OCI-LY7 (cell line): ENCODE data around the gene PAK4. TPM values are rescaled to one million over a fixed set of nuclear protein-coding genes. Genes with fewer than 3 reads are reported as not detected.

ENCODE experiments used
- BruUV-seq: library from RNA; stranded (reverse); fragments of 400-500 nt; replicated peaks from 2 replicates; lab custom pipeline; 2021; lab: Mats Ljungman, UMichigan
- CTCF ChIA-PET: fragments of 300-600 bp; sonication (Branson Sonifier 250); formaldehyde crosslinking; loops from one replicate; lab custom pipeline; 2022; ENCODE audit warnings: antibody characterized with exemption; ENCODE audit not compliant: unreplicated experiment; lab: Charles Lee
- POLR2A ChIA-PET: fragments of 300-600 bp; sonication (Branson Sonifier 250); formaldehyde crosslinking; loops from one replicate; lab custom pipeline; 2022; ENCODE audit warnings: antibody characterized with exemption; lab: Charles Lee
- DNase-seq: peaks from one replicate; pipeline ENCODE4 v3.0.0-alpha.2; 2015; ENCODE audit warnings: low spot score
- H2AFZ ChIP-seq: fragments of 200-600 bp; sonication (generic), shearing (Covaris generic); 2 replicates; pipeline ENCODE4 v1.6.1; 2014; ENCODE audit warnings: mild to moderate bottlenecking, antibody characterized with exemption, low read length, moderate library complexity
- H3K27ac ChIP-seq: fragments of 200-600 bp; sonication (generic); 2 replicates; pipeline ENCODE4 v1.5.1; 2014; ENCODE audit warnings: mixed run types, low read depth, mild to moderate bottlenecking, moderate library complexity, low read length, inconsistent platforms; ENCODE audit not compliant: poor library complexity, severe bottlenecking
- H3K36me3 ChIP-seq: fragments of 200-600 bp; sonication (generic); 2 replicates; pipeline ENCODE4 v1.6.1; 2014; ENCODE audit warnings: mild to moderate bottlenecking, antibody characterized with exemption, low read length, moderate library complexity, mixed read lengths; ENCODE audit not compliant: insufficient read depth
- H3K4me1 ChIP-seq: fragments of 200-600 bp; sonication (generic); 2 replicates; pipeline ENCODE4 v1.5.1; 2014; ENCODE audit warnings: mild to moderate bottlenecking, low read length; ENCODE audit not compliant: insufficient read depth, poor library complexity, severe bottlenecking
- H3K4me2 ChIP-seq: fragments of 200-600 bp; sonication (generic); 2 replicates; pipeline ENCODE4 v1.6.1; 2014; ENCODE audit warnings: mild to moderate bottlenecking, low read length
- H3K4me3 ChIP-seq: fragments of 200-600 bp; sonication (generic); 2 replicates; pipeline ENCODE4 v1.5.1; 2014; ENCODE audit warnings: mild to moderate bottlenecking, low read depth, low read length; ENCODE audit not compliant: poor library complexity, severe bottlenecking
- H3K79me2 ChIP-seq: fragments of 200-600 bp; sonication (generic); 2 replicates; pipeline ENCODE4 v1.6.1; 2016; ENCODE audit warnings: low read depth, mild to moderate bottlenecking, low read length, moderate library complexity, mixed read lengths; ENCODE audit not compliant: insufficient read depth
- H3K9me2 ChIP-seq: fragments of 200-600 bp; sonication (generic); 2 replicates; pipeline ENCODE4 v1.6.1; 2016; ENCODE audit warnings: mild to moderate bottlenecking, low read length, mixed read lengths; ENCODE audit not compliant: insufficient read depth
- H3K9me3 ChIP-seq: fragments of 200-600 bp; sonication (generic); 2 replicates; pipeline ENCODE4 v1.6.1; 2014; ENCODE audit warnings: mild to moderate bottlenecking, mixed run types, low read length, mixed read lengths
- H4K20me1 ChIP-seq: fragments of 200-600 bp; sonication (generic); 2 replicates; pipeline ENCODE4 v1.6.1; 2014; ENCODE audit warnings: mild to moderate bottlenecking, antibody characterized with exemption, low read length, moderate library complexity, mixed read lengths; ENCODE audit not compliant: insufficient read depth
- CTCF ChIP-seq: fragments of 200-600 bp; sonication (generic); conservative IDR thresholded peaks from 2 replicates; pipeline ENCODE4 v1.5.1; 2014; ENCODE audit warnings: mild to moderate bottlenecking, antibody characterized with exemption, low read length, moderate library complexity, mixed read lengths
- EZH2phosphoT487 ChIP-seq: fragments of 200-600 bp; sonication (generic); IDR thresholded peaks from 2 replicates; pipeline ENCODE4 v1.6.1; 2018; ENCODE audit warnings: low read depth, borderline replicate concordance, mild to moderate bottlenecking, mixed run types, antibody characterized with exemption, low read length, moderate library complexity, mixed read lengths
- intact Hi-C: fragments of 100-400 bp; cut with micrococcal nuclease; formaldehyde crosslinking; loops from one replicate; pipeline ENCODE4 v1.10.0; 2022; ENCODE audit not compliant: unreplicated experiment
- total RNA-seq, 2 experiments: library from RNA; depleted of rRNA in 1 of 2; stranded (reverse); fragments of >200 nt in 1 of 2; shearing (Covaris generic) in 1 of 2; gene quantifications; 2 replicates each; pipeline ENCODE4 v1.2.3, GENCODE V29; 2014 to 2022

The PAK4 gene
- total RNA-seq, 2 experiments from 2014 or later, result 7.8 to 26.7 TPM

DNA sequence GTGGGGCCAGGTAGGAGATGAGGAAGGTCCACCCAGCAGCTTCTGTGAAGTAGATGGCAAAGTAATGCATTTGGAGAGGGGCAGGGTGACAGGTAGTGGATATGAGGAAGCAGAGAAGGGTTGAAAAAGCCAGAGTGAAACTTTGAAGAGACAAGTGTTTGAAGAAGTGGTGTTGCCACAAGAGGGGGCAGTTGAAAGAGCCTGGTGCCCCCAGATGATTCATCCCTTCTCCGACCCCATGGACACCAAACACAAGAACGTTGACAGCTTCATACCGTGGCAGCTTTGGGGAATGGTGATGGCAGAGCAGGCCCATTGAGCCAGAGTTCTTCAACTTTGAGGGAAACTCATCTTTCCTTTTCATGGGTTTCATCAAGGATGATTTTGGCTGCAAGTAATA lies 99.3 kb downstream of the PAK4 start:
- H3K36me3 ChIP-seq, result no peaks in the 10 kb centered on the region
- no peak overlapping the region for H3K4me3 ChIP-seq
- H3K79me2 ChIP-seq, result no peaks in the 10 kb centered on the region
- intact Hi-C loops, result no loop called here
- no peak overlapping the region for H3K4me2 ChIP-seq
- no peak overlapping the region for H2AFZ ChIP-seq
- DNase-seq, result peak; percentile 9
- no TSS peak for BruUV-seq
- H3K4me1 ChIP-seq, result no peaks in the 10 kb centered on the region
- no peak overlapping the region for H3K27ac ChIP-seq
- no peaks in the 10 kb centered on the region for H3K9me3 ChIP-seq
- TF ChIP-seq EZH2phosphoT487, result no peak
- TF ChIP-seq CTCF, result peak; percentile 34; the same call in 1 of the 2 replicates
- H3K9me2 ChIP-seq, result no peaks in the 10 kb centered on the region
- POLR2A ChIA-PET, result no interaction called here
- CTCF ChIA-PET, result interaction anchor here (0.6 kb wide), 1 partner anchor 113 kb away, joined by 3 read pairs; no protein-coding TSS in a partner anchor
- no peaks in the 10 kb centered on the region for H4K20me1 ChIP-seq

Other genes starting within 250 kb of the PAK4 start
- 26.3 and 33.3 TPM in 2 replicates for gene RINL, start 247.5 kb upstream of the PAK4 start, total RNA-seq (2014; rRNA removed; shearing (Covaris generic))
- gene RINL, start 247.5 kb upstream of the PAK4 start, total RNA-seq (2022), result 38.4 and 42.1 TPM in 2 replicates
- gene SIRT2, start 226.2 kb upstream of the PAK4 start, total RNA-seq (2014; rRNA removed; shearing (Covaris generic)), result 25.5 and 26.0 TPM in 2 replicates
- gene SIRT2, start 226.2 kb upstream of the PAK4 start, total RNA-seq (2022), result 30.0 and 32.1 TPM in 2 replicates
- gene NFKBIB, start 225.8 kb upstream of the PAK4 start, total RNA-seq (2014; rRNA removed; shearing (Covaris generic)), result 16.0 and 20.4 TPM in 2 replicates
- 22.0 and 25.3 TPM in 2 replicates for gene NFKBIB, start 225.8 kb upstream of the PAK4 start, total RNA-seq (2022)
- gene CCER2, start 213.6 kb upstream of the PAK4 start, total RNA-seq (2014; rRNA removed; shearing (Covaris generic)), result 1.5 and 7.0 TPM in 2 replicates
- 3.3 and 4.3 TPM in 2 replicates for gene CCER2, start 213.6 kb upstream of the PAK4 start, total RNA-seq (2022)
- 29.5 and 37.7 TPM in 2 replicates for gene SARS2, start 195.0 kb upstream of the PAK4 start, total RNA-seq (2014; rRNA removed; shearing (Covaris generic))
- gene SARS2, start 195.0 kb upstream of the PAK4 start, total RNA-seq (2022), result 50.2 and 52.8 TPM in 2 replicates
- 74.6 TPM in 2 replicates for gene MRPS12, start 194.8 kb upstream of the PAK4 start, total RNA-seq (2014; rRNA removed; shearing (Covaris generic))
- gene MRPS12, start 194.8 kb upstream of the PAK4 start, total RNA-seq (2022), result 55.5 and 63.5 TPM in 2 replicates
- not detected in 2 replicates for gene FBXO17, start 150.0 kb upstream of the PAK4 start, total RNA-seq (2014; rRNA removed; shearing (Covaris generic))
- gene FBXO17, start 150.0 kb upstream of the PAK4 start, total RNA-seq (2022), result not detected in 2 replicates
- 1.0 TPM in 1 of 2 replicates, not detected in the other for gene FBXO27, start 93.2 kb upstream of the PAK4 start, total RNA-seq (2014; rRNA removed; shearing (Covaris generic))
- 9.6 and 10.5 TPM in 2 replicates for gene FBXO27, start 93.2 kb upstream of the PAK4 start, total RNA-seq (2022)
- not detected in 2 replicates for gene ACP7, start 41.4 kb upstream of the PAK4 start, total RNA-seq (2014; rRNA removed; shearing (Covaris generic))
- not detected in 2 replicates for gene ACP7, start 41.4 kb upstream of the PAK4 start, total RNA-seq (2022)
- not detected in 2 replicates for gene NCCRP1, start 71.2 kb downstream of the PAK4 start, total RNA-seq (2014; rRNA removed; shearing (Covaris generic))
- gene NCCRP1, start 71.2 kb downstream of the PAK4 start, total RNA-seq (2022), result not detected in 2 replicates
- not detected in 2 replicates for gene SYCN, start 78.5 kb downstream of the PAK4 start, total RNA-seq (2014; rRNA removed; shearing (Covaris generic))
- not detected in 2 replicates for gene SYCN, start 78.5 kb downstream of the PAK4 start, total RNA-seq (2022)
- gene IFNL3, start 119.2 kb downstream of the PAK4 start, total RNA-seq (2014; rRNA removed; shearing (Covaris generic)), result not detected in 2 replicates
- gene IFNL3, start 119.2 kb downstream of the PAK4 start, total RNA-seq (2022), result not detected in 2 replicates
- not detected in 2 replicates for gene IFNL4, start 123.1 kb downstream of the PAK4 start, total RNA-seq (2014; rRNA removed; shearing (Covaris generic))
- not detected in 2 replicates for gene IFNL4, start 123.1 kb downstream of the PAK4 start, total RNA-seq (2022)
- not detected in 2 replicates for gene IFNL2, start 142.6 kb downstream of the PAK4 start, total RNA-seq (2014; rRNA removed; shearing (Covaris generic))
- gene IFNL2, start 142.6 kb downstream of the PAK4 start, total RNA-seq (2022), result not detected in 2 replicates
- not detected in 2 replicates for gene IFNL1, start 170.6 kb downstream of the PAK4 start, total RNA-seq (2014; rRNA removed; shearing (Covaris generic))
- not detected in 2 replicates for gene IFNL1, start 170.6 kb downstream of the PAK4 start, total RNA-seq (2022)
- gene LRFN1, start 195.1 kb downstream of the PAK4 start, total RNA-seq (2014; rRNA removed; shearing (Covaris generic)), result 1.2 and 2.0 TPM in 2 replicates
- gene LRFN1, start 195.1 kb downstream of the PAK4 start, total RNA-seq (2022), result 2.8 and 3.6 TPM in 2 replicates
- 135 and 183 TPM in 2 replicates for gene GMFG, start 210.3 kb downstream of the PAK4 start, total RNA-seq (2014; rRNA removed; shearing (Covaris generic))
- gene GMFG, start 210.3 kb downstream of the PAK4 start, total RNA-seq (2022), result 230 and 314 TPM in 2 replicates
- gene SAMD4B, start 216.6 kb downstream of the PAK4 start, total RNA-seq (2014; rRNA removed; shearing (Covaris generic)), result 46.2 and 59.4 TPM in 2 replicates
- 60.0 and 68.8 TPM in 2 replicates for gene SAMD4B, start 216.6 kb downstream of the PAK4 start, total RNA-seq (2022)